Stomach (tissue), 4 donors: ENCODE data around the gene HTRA2.

Experiments used
- EP300 ChIP-seq: sonication (generic); formaldehyde crosslinking; IDR thresholded peaks from one replicate; pipeline ENCODE4 v1.6.1; 2017; ENCODE audit warnings: antibody characterized with exemption
- POLR2A ChIP-seq, 4 donors: fragments of 450-650 bp; IDR thresholded peaks; one replicate each; pipeline ENCODE4 v1.6.1; 2016; ENCODE audit warnings: antibody characterized with exemption in 4 of 4, control low read depth in 2 of 4, mild to moderate bottlenecking in 1 of 4, moderate library complexity in 1 of 4
- POLR2AphosphoS5 ChIP-seq, 3 donors: sonication (generic); formaldehyde crosslinking; IDR thresholded peaks; one replicate each; pipeline ENCODE4 v1.6.1; 2016; ENCODE audit warnings: antibody characterized with exemption in 3 of 3
- TF ChIP-seq, protein P1 (sequence below), 7 experiments: fragments of 450-650 bp in 4 of 7; fragments of 200-600 bp in 3 of 7; sonication (generic) in 3 of 7; IDR thresholded peaks; one replicate each; pipeline ENCODE4 v1.5.1; 2016 to 2019; ENCODE audit warnings: antibody characterized with exemption in 7 of 7, control low read depth in 2 of 7, mild to moderate bottlenecking in 1 of 7

- TF ChIP-seq, protein P1, sequence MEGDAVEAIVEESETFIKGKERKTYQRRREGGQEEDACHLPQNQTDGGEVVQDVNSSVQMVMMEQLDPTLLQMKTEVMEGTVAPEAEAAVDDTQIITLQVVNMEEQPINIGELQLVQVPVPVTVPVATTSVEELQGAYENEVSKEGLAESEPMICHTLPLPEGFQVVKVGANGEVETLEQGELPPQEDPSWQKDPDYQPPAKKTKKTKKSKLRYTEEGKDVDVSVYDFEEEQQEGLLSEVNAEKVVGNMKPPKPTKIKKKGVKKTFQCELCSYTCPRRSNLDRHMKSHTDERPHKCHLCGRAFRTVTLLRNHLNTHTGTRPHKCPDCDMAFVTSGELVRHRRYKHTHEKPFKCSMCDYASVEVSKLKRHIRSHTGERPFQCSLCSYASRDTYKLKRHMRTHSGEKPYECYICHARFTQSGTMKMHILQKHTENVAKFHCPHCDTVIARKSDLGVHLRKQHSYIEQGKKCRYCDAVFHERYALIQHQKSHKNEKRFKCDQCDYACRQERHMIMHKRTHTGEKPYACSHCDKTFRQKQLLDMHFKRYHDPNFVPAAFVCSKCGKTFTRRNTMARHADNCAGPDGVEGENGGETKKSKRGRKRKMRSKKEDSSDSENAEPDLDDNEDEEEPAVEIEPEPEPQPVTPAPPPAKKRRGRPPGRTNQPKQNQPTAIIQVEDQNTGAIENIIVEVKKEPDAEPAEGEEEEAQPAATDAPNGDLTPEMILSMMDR (IDR thresholded peaks at IDR 0.05): no peak
- no peak for TF ChIP-seq EP300
- TF ChIP-seq POLR2A (IDR thresholded peaks at IDR 0.05): no peak
- TF ChIP-seq POLR2AphosphoS5 (IDR thresholded peaks at IDR 0.05): peak in 1 of 3 donors; percentile 50
Measured at GRCh38 chr2:74497777-74498499, 31.8 kb upstream of the HTRA2 start.
